GM18870 (cell line): Measurements from ENCODE around the gene PABPC1L.
A peak's percentile ranks its signal among the peaks of the same experiment; 100 is the strongest.

Experiments
- ATAC-seq: cut with Tn5 transposase; IDR thresholded peaks from one replicate; pipeline ENCODE4 v1.9.1; 2021; ENCODE audit warnings: moderate library complexity; ENCODE audit not compliant: unreplicated experiment

Gene PABPC1L

DNA sequence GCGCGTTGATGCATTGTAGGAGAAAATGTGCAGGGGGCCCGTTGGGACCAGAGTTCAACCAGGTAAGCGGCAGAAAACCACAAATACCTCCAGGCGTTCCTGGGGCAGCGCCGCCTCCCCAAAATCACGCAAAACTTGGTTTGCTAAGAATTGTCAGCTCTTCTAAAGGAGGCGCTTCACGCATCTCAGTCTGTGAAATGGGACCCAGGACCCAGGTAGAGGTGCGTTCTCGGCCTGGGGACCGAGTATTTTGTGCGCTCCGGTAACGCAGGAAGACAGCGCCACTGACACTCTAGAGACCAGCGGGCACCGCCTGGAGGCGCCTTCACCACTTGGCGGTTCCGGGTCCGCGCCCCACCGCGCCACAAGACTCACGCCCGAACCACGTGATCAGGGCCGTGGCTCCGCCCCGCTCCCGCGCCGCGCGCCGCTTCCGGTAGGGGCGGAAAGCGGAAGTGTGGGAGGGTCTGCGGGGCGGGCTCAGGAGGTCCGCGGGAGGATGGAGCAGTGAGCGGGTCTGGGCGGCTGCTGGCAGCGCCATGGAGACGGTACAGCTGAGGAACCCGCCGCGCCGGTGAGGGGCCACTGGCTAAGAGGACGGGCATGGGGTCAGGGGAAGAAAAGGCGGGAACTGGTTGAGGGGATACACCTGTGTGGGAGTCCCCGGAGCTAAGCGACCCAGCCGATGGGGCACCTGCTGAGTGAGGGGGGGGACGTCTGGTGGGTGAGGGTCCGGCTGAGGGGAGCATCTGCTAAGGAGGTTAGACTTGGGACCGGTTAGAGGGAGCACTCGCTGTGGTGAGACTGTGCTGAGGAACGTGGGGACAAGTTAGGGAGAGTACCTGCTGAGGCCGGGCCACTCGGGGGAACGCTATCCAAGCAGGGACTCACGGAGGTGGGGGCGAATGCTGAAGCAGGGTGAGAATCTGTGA, 56.4 kb downstream of the PABPC1L start, which contains the start of gene STK4:
TSS of gene STK4 (plus strand) at position 483 of the 932 bp plus-strand sequence. CDS start at position 540, 57 bp downstream.
- ATAC-seq = peak; percentile 40

DNA sequence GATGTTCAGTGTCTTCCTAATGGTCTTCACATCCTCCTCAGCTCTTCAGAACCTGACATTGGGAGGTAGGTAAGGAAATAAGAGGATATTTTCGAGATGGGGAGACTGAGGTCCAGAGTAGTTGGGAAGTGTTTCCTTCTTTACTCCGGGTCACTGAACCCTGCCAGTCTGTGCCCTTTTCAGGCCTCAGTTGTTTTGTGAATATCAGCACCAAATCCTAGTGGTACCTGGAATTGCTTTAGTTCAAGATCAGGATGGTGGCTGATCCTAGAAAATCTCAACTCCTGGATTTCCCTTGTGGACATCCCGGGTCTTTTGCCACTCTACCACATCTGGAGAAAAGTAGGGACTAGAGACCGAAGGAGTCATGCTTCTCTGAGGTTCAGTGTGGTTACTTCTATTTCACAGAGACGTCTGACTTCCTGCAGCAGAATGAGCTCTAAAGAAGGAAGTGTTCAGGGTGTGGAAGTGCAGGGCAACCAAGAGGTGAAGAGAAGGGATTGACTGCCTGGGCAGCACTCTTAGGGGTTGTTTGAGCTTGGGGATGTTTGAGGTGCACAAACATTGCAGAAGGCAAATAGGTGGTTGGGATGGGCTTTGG, 57.4 kb downstream of the PABPC1L start:
- ATAC-seq = no peak

DNA sequence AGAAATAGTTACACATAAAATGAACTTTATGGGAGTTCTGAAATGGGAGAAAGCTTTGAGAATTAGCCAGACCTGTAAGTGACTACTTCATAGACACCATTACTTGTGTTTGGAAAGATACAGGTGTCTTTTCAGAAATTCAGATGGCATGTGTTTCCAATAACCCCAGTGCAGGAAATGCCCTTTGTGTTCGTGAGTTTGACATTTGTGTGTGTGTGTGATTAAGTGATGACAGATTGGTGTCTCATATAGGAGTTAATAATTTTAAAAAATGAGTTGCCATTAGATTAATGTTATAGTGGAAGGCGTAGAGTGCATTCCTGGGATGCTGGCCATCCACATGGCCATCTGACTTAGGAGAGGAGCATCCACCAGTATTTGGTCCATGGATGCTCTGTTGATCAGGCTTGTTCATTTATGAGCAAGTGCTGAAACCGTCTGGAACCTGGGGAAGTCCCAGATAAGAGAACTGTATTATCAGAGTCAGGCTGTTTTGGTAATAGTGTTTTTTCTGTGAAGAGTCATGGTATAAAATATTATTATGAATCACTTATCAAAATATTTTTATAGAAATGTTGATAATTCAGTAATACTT, 59.5 kb downstream of the PABPC1L start:
- no peak for ATAC-seq

DNA sequence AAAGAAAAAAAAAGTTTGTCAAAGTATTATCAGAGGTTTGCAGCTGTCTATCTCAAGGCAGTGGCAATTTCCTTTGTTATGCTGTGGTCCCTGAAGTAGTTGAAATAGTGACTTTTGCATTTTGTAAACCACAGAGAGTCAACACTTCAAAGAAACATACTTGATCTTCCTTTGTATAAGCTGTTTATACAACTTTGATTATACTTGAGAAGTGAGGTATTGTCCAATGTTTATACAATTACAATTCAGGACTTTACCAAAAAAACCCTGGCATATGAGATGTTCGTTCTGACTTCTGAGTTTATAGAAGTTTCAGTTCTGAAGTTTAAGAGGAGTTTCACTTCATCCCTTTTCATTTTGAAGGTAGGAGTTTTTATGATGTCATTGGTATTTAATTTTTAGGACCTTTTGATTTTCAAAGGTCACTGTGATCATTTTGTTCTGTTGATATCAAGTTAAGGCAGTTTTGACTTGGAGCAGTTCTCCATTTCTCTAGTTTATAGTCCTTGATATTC, 60.4 kb downstream of the PABPC1L start:
- no peak for ATAC-seq

DNA sequence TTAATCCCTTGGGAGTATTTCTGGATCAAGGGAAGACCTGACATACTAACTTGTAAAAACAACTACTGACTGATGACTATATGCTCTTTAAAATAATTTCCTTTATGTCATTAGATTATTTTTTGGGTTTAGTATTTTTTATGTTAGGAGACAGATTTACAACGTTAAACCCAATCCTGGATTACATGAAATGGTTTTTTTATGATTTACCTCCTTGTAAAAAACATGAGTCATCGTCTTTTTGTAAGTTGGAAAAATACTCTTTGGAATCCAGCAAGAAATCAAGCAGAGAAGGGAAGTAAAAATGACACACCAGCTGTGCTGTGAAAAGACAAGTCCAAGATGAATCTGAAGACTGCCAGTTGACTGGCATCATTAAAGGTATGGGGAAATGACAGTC, 63.2 kb downstream of the PABPC1L start:
- ATAC-seq = no peak

DNA sequence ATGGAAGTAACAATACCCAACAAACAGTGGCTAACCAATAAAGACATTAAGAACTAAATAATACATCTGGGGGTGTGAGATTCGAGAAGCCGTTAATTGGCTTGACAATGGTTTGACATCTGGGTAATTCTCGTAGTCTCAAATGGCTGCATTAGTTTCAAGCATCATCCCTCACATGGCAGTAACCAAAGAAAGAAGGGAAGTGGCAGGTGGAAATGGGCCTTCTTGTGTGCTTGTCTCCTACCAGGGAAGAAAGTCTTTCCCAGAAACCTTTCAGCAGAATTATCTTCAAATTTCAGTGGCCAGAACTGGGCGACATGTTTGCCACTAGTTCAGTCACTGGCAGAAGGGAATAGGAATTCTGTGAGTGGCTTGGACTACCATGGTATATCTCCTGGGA, 66.8 kb downstream of the PABPC1L start:
- no peak for ATAC-seq

DNA sequence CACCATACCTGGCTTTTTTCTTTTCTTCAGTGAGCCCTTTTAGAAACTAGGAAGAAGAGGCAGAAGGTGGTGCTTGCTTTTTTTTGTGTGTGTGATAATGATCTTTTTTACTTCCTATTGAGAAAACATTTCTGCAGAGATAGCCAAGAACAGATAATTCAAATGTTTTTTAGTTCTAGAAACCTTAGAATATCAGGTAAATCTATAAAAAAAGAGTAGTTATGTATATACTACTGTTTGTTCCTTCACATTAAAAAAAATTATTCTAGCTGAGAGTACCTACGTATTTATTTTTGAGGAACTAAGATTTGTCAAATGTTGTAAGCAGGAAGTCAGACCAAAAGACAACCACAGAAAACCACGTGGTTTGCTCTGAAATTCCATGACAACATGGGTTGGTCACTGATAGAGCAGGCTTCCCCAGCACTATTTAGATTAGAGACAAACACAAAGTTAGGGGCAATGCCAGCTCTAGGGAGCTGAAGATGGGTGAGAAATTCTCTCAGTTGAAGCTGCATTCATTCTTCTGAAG, 69.3 kb downstream of the PABPC1L start:
- ATAC-seq = peak; percentile 72

DNA sequence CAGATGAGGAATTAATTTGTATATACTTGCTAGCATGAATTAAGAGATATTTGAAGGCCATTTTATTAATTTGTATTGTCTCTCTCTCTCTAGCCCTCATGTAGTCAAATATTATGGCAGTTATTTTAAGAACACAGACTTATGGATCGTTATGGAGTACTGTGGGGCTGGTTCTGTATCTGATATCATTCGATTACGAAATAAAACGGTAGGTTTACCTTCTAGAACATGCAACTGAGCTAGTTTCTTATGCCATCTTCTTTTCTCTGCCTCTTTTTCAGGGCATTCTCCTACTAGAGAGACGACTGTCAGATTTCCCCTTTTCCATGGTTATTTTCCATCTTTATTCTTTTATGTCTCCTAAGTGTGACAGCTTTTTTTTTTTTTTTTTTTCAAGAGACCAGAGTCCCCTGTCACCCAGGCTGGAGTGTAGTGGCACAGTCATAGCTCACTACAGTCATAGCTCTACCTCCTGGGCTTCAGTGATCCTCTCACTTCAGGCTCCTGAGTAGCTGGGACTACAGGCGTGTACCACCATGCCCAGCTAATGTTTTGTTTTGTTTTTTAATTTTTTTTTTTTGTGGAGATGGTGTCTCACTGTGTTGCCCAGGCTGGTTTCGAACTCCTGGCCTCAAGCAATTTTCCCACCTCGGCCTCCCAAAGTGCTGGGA, 72.0 kb downstream of the PABPC1L start:
- ATAC-seq = no peak

DNA sequence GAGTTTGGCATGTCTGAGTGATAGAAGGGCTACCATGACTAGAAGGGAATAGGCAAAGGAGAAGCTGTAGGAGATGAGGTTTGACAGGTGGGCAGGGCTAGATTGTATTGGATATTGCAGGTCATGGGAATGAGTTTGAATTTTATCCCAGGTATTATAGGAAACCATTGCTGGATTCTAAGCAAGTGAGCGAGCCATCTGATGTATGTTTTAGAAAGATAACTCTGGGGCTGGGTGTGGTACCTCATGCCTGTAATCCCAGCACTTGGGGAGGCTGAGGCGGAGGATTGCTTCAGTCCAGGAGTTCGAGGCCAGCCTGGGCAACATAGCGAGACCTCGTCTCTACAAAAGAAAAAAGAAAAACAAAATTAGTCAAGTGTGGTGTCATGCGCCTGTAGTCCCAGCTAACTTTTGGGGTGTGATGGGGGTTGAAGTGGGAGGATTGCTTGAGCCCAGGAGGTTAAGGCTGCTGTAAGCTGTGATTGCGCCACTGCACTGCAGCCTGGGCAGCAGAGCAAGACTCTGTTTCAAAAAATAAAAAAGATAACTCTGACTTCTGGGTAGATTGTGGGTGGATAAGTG, 73.3 kb downstream of the PABPC1L start:
- no peak for ATAC-seq

DNA sequence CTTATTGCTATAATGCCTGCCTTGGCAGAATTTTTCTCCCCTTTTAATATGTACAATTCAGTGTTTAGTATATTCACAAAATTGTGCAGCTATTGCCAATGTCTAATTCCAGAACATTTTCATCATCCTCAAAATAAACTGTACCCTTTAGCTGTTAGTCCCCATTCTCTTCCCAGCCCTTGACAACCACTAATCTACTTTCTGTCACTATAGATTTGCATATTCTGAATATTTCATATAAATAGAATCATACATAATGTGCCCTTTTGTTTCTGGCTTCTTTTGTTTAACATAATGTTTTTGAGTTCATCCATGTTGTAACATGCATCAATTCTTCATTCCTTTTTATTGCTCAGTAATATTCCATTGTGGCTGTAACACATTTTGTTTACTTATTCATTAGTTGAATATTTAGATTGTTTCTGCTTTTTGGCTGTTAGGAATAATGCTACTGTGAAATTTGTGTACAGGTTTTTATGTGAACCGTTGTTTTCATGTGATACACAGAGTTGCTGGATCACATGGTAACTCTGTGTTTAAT, 78.8 kb downstream of the PABPC1L start:
- no peak for ATAC-seq
